OCI-LY3 (cell line): ENCODE data around the gene CA11.

Experiments used
- EZH2phosphoT487 ChIP-seq: fragments of 200-600 bp; shearing (Covaris generic); IDR thresholded peaks from 2 replicates; pipeline ENCODE4 v1.6.1; 2018; ENCODE audit warnings: antibody characterized with exemption, mixed run types, low read depth
- TF ChIP-seq, protein P1 (sequence below): fragments of 200-600, 300-600 bp; sonication (generic); IDR thresholded peaks from 2 replicates; pipeline ENCODE4 v1.5.1; 2014; ENCODE audit warnings: antibody characterized with exemption, low read length, low read depth

GRCh38 chr19:48683349-48683748, 37.4 kb upstream of the CA11 start:
- TF ChIP-seq, protein P1, sequence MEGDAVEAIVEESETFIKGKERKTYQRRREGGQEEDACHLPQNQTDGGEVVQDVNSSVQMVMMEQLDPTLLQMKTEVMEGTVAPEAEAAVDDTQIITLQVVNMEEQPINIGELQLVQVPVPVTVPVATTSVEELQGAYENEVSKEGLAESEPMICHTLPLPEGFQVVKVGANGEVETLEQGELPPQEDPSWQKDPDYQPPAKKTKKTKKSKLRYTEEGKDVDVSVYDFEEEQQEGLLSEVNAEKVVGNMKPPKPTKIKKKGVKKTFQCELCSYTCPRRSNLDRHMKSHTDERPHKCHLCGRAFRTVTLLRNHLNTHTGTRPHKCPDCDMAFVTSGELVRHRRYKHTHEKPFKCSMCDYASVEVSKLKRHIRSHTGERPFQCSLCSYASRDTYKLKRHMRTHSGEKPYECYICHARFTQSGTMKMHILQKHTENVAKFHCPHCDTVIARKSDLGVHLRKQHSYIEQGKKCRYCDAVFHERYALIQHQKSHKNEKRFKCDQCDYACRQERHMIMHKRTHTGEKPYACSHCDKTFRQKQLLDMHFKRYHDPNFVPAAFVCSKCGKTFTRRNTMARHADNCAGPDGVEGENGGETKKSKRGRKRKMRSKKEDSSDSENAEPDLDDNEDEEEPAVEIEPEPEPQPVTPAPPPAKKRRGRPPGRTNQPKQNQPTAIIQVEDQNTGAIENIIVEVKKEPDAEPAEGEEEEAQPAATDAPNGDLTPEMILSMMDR = no peak
- no peak for TF ChIP-seq EZH2phosphoT487
